ENCODE results near the gene AATF. TPM values are rescaled to one million over a fixed set of nuclear protein-coding genes. Genes with fewer than 3 reads are reported as not detected.
A peak's percentile ranks its signal among the peaks of the same experiment; 100 is the strongest.

AATF gene
- total RNA-seq, 1 donor from 2014 or later, result 25.0 TPM

DNA sequence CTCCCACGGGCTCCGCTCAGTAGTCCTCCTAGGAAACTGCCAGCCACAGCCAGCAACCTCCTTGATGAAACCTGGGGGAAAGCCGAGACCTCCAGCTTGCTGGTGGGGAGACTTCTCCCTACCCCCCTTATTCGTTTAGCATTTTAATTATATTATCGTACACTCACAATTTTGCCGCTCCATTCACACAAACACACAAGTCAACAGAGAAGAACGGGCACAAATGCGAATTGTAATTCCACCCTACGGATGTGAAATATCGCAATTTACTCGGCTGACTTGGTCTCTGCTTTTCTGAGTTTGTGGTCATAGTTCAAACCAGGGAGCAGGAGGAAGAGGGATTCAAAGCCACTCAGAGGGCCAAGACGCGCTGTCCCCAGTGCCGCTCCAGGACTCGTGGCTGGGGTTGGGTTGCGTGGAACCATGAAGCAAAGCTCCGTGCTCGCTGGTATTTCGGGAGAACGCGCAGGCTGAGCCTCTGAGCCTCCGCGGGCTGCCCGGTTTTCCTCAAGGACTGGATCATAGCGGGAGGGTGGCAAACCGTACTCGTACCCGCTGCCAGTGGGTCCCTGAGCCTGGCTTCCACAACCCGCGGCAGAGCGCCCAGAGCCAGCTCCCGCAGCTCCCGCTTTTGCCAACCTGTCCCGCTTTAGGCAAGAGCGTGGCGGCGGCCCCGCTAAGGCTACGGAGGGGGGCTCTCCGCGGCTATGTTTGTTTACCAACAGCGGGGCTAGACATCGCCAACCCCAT, 9.5 kb upstream of the AATF start:
- H3K4me3 Mint-ChIP-seq (ENCODE audit: unreplicated experiment), result peak overlapping the region; percentile 67
- peak overlapping the region; percentile 1 for H3K27ac Mint-ChIP-seq (ENCODE audit: unreplicated experiment)
- no peak for DNase-seq (ENCODE audit: low spot score)
- no peaks in the 10 kb centered on the region for H3K9me3 Mint-ChIP-seq (ENCODE audit: unreplicated experiment)
- peaks cover 35% of the 10 kb centered on the region for H3K27me3 Mint-ChIP-seq (ENCODE audit: unreplicated experiment)
- TF ChIP-seq CTCF (IDR thresholded peaks at IDR 0.05; ENCODE audit: unreplicated experiment), result no peak
- peaks cover 4% of the 10 kb centered on the region for H3K36me3 Mint-ChIP-seq (ENCODE audit: low read depth, unreplicated experiment)
- peaks cover 33% of the 10 kb centered on the region for H3K4me1 Mint-ChIP-seq (ENCODE audit: unreplicated experiment)

DNA sequence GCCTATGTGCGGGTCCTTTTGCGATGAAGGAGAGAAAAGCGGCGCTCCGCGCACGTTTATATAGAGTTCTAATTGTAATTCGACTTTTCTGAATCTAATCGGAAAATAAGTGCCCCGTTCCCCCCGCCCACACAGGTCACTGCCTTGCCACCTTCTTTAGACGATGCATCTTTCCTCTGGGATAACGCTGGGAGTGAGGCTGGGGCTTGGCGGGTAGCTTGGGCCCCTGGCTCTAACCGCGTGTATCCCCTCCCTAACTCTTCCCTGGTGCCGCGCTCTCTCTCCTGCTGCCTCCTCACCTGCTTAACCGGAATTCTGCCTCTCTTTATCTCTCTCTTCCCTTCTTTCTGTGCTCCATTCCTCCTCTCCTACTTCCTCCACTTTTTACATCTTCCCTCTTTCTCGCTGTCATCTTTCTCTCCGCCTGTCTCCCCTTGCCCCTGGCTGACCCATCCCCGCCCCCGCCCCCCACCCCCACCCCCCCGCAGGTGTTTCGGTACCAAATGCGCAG, 8.9 kb upstream of the AATF start:
- no peak for DNase-seq (ENCODE audit: low spot score)
- H3K9me3 Mint-ChIP-seq (ENCODE audit: unreplicated experiment), result no peaks in the 10 kb centered on the region
- peaks cover 35% of the 10 kb centered on the region for H3K27me3 Mint-ChIP-seq (ENCODE audit: unreplicated experiment)
- H3K27ac Mint-ChIP-seq (ENCODE audit: unreplicated experiment), result no peak overlapping the region
- H3K4me1 Mint-ChIP-seq (ENCODE audit: unreplicated experiment), result peaks cover 33% of the 10 kb centered on the region
- no peak overlapping the region for H3K4me3 Mint-ChIP-seq (ENCODE audit: unreplicated experiment)
- no peak for TF ChIP-seq CTCF (IDR thresholded peaks at IDR 0.05; ENCODE audit: unreplicated experiment)
- H3K36me3 Mint-ChIP-seq (ENCODE audit: low read depth, unreplicated experiment), result peaks cover 4% of the 10 kb centered on the region

DNA sequence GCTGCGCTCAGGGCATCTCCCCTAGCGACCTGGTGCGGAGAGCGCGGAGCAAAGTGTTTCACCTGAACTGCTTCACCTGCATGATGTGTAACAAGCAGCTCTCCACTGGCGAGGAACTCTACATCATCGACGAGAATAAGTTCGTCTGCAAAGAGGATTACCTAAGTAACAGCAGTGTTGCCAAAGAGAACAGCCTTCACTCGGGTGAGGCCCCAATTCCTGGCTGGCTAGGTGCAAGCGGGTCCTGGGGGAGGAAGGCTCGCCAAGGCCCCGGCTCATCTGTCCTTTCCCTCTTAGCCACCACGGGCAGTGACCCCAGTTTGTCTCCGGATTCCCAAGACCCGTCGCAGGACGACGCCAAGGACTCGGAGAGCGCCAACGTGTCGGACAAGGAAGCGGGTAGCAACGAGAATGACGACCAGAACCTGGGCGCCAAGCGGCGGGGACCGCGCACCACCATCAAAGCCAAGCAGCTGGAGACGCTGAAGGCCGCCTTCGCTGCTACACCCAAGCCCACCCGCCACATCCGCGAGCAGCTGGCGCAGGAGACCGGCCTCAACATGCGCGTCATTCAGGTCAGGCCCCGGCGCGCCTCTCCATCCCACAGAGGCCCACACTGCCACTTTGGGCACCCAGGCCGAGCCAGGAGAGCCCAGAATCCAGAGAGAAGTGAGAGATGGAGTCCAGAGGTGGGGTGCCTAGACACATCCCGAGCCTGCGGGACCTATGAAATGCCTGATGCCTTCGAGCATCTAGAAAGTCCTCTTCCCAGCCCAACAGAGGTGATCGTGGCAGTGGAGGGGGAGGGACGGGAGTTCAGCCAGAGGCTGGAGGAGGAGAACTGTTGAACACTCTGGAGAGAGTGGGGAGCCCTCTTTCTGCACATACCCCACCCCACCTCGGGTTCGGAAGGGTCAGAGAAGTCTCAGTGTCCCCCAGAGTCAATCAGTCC, 8.2 kb upstream of the AATF start:
- H3K27me3 Mint-ChIP-seq (ENCODE audit: unreplicated experiment), result peaks cover 32% of the 10 kb centered on the region
- TF ChIP-seq CTCF (IDR thresholded peaks at IDR 0.05; ENCODE audit: unreplicated experiment), result no peak
- H3K4me1 Mint-ChIP-seq (ENCODE audit: unreplicated experiment), result peaks cover 28% of the 10 kb centered on the region
- H3K27ac Mint-ChIP-seq (ENCODE audit: unreplicated experiment), result no peak overlapping the region
- H3K4me3 Mint-ChIP-seq (ENCODE audit: unreplicated experiment), result no peak overlapping the region
- peaks cover 4% of the 10 kb centered on the region for H3K36me3 Mint-ChIP-seq (ENCODE audit: low read depth, unreplicated experiment)
- no peaks in the 10 kb centered on the region for H3K9me3 Mint-ChIP-seq (ENCODE audit: unreplicated experiment)
- no peak for DNase-seq (ENCODE audit: low spot score)

GRCh38 chr17:36941265-36942010, 7.3 kb upstream of the AATF start:
- peak overlapping the region; percentile 15 for H3K4me3 Mint-ChIP-seq (ENCODE audit: unreplicated experiment)

More at GRCh38 chr17:36941265-36942010, 7.3 kb upstream of the AATF start:
- no peak for DNase-seq (ENCODE audit: low spot score)
- Mint-ChIP-seq H3K4me1 (ENCODE audit: unreplicated experiment) (peaks cover 27% of the 10 kb centered on the region), H3K27ac (ENCODE audit: unreplicated experiment) (no peak overlapping the region), H3K27me3 (ENCODE audit: unreplicated experiment) (peaks cover 34% of the 10 kb centered on the region), H3K36me3 (ENCODE audit: low read depth, unreplicated experiment) (peaks cover 4% of the 10 kb centered on the region), H3K9me3 (ENCODE audit: unreplicated experiment) (no peaks in the 10 kb centered on the region)
- no peak for TF ChIP-seq CTCF (IDR thresholded peaks at IDR 0.05; ENCODE audit: unreplicated experiment)
